Small intestine (tissue), 16 donors: ENCODE data around the gene SAMD9L. TPM values are rescaled to one million over a fixed set of nuclear protein-coding genes. Genes with fewer than 3 reads are reported as not detected.

Experiments
- DNase-seq, 2 donors: peaks; one replicate each; pipeline versions ENCODE4 v3.0.0 to v3.0.0-alpha.2; 2013
- FAIRE-seq: peaks from 2 replicates; lab custom pipeline; 2012; peaks lifted over from hg19 to GRCh38; lab: Jason Lieb, UNC
- H3K27ac ChIP-seq, 3 donors: one replicate each; pipeline ENCODE4 v1.5.1; 2013; ENCODE audit warnings: low read length in 2 of 3, mild to moderate bottlenecking in 2 of 3, control low read depth in 1 of 3, inconsistent platforms in 1 of 3, low read depth in 1 of 3, moderate library complexity in 1 of 3
- H3K27me3 ChIP-seq, 3 donors: one replicate each; pipeline ENCODE4 v1.6.1; 2013; ENCODE audit warnings: low read length in 3 of 3, inconsistent platforms in 1 of 3; ENCODE audit not compliant: control insufficient read depth in 3 of 3, insufficient read depth in 3 of 3
- H3K36me3 ChIP-seq, 3 donors: one replicate each; pipeline ENCODE4 v1.6.1; 2013; ENCODE audit warnings: low read length in 3 of 3, inconsistent platforms in 1 of 3, low read depth in 1 of 3, mild to moderate bottlenecking in 1 of 3, moderate library complexity in 1 of 3; ENCODE audit not compliant: control insufficient read depth in 3 of 3, insufficient read depth in 2 of 3
- H3K4me1 ChIP-seq, 3 donors: one replicate each; pipeline ENCODE4 v1.6.1; 2013; ENCODE audit warnings: low read length in 2 of 3, inconsistent platforms in 1 of 3, low read depth in 1 of 3, mild to moderate bottlenecking in 1 of 3, moderate library complexity in 1 of 3; ENCODE audit not compliant: control insufficient read depth in 3 of 3, insufficient read depth in 2 of 3
- H3K4me3 ChIP-seq, 3 donors: one replicate each; pipeline ENCODE4 v1.5.1; 2013; ENCODE audit warnings: low read length in 3 of 3, control low read depth in 1 of 3, inconsistent platforms in 1 of 3, low read depth in 1 of 3, mild to moderate bottlenecking in 1 of 3, moderate library complexity in 1 of 3
- H3K9me3 ChIP-seq, 2 donors: one replicate each; pipeline ENCODE4 v1.6.1; 2013; ENCODE audit warnings: low read depth in 1 of 2, low read length in 1 of 2; ENCODE audit not compliant: control insufficient read depth in 2 of 2, insufficient read depth in 1 of 2
- WGBS, 3 donors: extraction: QIAGEN DNeasy Blood & Tissue Kit; methylation state at CpG; one replicate each; pipeline ENCODE4 v1.1.7; 2013; 5-methylcytosine and 5-hydroxymethylcytosine counted together
- long read RNA-seq, 10 donors: transcript quantifications; one replicate each; lab custom pipeline, GENCODE V29; 2026
- polyA plus RNA-seq, 4 donors: library from polyadenylated mRNA; stranded (reverse) in 3 of 4; unstranded in 1 of 4; fragments of 200-250 nt in 3 of 4; fragments of 120-200 nt in 1 of 4; gene quantifications; one replicate each; pipeline versions ENCODE4 v1.2.1 to v1.2.3, GENCODE V29; 2013
- donor health status: healthy with polysubstance abuse.
- donor health status: control.
- donor health status: control.
- donor health status: Bipolar disorder and iron deficiency.
- donor health status: healthy.

Gene SAMD9L
- 1 to 10 TPM; 4.1 to 5.8 (median 5.3) TPM for polyA plus RNA-seq
- long read RNA-seq, donor 1, full-length matches to known transcripts: 1 of 9 reads
- long read RNA-seq, donor 1, partial matches to known transcripts: 8 of 9 reads
- long read RNA-seq, donor 1, other reads (novel, unspliced or antisense): 0 of 9 reads
- long read RNA-seq, donor 2: 0 reads
- long read RNA-seq, donor 3: 0 reads
- long read RNA-seq, donor 4: 0 reads
- long read RNA-seq, donor 5: 0 reads
- long read RNA-seq, donor 6, full-length matches to known transcripts: 1 of 1 reads
- long read RNA-seq, donor 6, partial matches to known transcripts: 0 of 1 reads
- long read RNA-seq, donor 6, other reads (novel, unspliced or antisense): 0 of 1 reads
- long read RNA-seq, donor 7, partial matches to known transcripts: 0 of 1 reads
- long read RNA-seq, donor 7, other reads (novel, unspliced or antisense): 0 of 1 reads
- long read RNA-seq, donor 8: 0 reads
- long read RNA-seq, donor 9: 0 reads
- long read RNA-seq, donor 10, full-length matches to known transcripts: 1 of 1 reads
- long read RNA-seq, donor 10, partial matches to known transcripts: 0 of 1 reads
- long read RNA-seq, donor 10, other reads (novel, unspliced or antisense): 0 of 1 reads

GRCh38 chr7:93148144-93148543 lies at the start of gene SAMD9L:
Gene SAMD9L, minus strand, starts transcription at chr7:93148385. Its CDS starts 12,414 bp downstream, at chr7:93135971.
- peak within 1 kb of the TSS; percentile 8 to 56 (median 22) for H3K4me3 ChIP-seq
- no peaks in the 10 kb centered on the region for H3K9me3 ChIP-seq
- DNase-seq: peak; percentile 38 to 75
- H3K27ac ChIP-seq: peak within 1 kb of the TSS in 2 of 3 donors; percentile 48 to 68
- H3K4me1 ChIP-seq: peaks cover 0 to 5% (median 3%) of the 10 kb centered on the region in 3 donors
- WGBS, 3 donors: 3 to 10% (median 6%) methylated on average over 2 of the region's 2 CpGs
- no peaks in the 10 kb centered on the region for H3K27me3 ChIP-seq
- peaks cover 2 to 3% (median 3%) of the 10 kb centered on the region in 3 donors for H3K36me3 ChIP-seq
- FAIRE-seq: no peak

GRCh38 chr7:93196336-93196735 lies 48.2 kb upstream of the SAMD9L start:
- 66 to 79% (median 74%) methylated on average over 2 of the region's 2 CpGs for WGBS, 3 donors
- Histone ChIP-seq H3K36me3 (no peaks in the 10 kb centered on the region), H3K27ac (no peak overlapping the region), H3K4me1 (no peaks in the 10 kb centered on the region), H3K4me3 (no peak overlapping the region), H3K9me3 (no peaks in the 10 kb centered on the region), H3K27me3 (no peaks in the 10 kb centered on the region)
- FAIRE-seq: no peak
- no peak for DNase-seq

GRCh38 chr7:93194386-93194785 lies 46.2 kb upstream of the SAMD9L start:
- Histone ChIP-seq H3K27me3 (no peaks in the 10 kb centered on the region), H3K27ac (no peak overlapping the region), H3K9me3 (no peaks in the 10 kb centered on the region), H3K4me1 (no peaks in the 10 kb centered on the region), H3K4me3 (no peak overlapping the region), H3K36me3 (no peaks in the 10 kb centered on the region)
- FAIRE-seq (no peak), DNase-seq (no peak)
- WGBS, 3 donors: 42 to 51% (median 43%) methylated on average over 3 of the region's 3 CpGs

GRCh38 chr7:93188870-93189634 lies 40.9 kb upstream of the SAMD9L start:
- WGBS, 3 donors: 46 to 56% (median 49%) methylated on average over 6 of the region's 6 CpGs
- DNase-seq (no peak), FAIRE-seq (no peak)
- no peaks in the 10 kb centered on the region for H3K9me3 ChIP-seq
- no peaks in the 10 kb centered on the region for H3K4me1 ChIP-seq
- no peak overlapping the region for H3K4me3 ChIP-seq
- H3K27me3 ChIP-seq: no peaks in the 10 kb centered on the region
- H3K27ac ChIP-seq: no peak overlapping the region
- no peaks in the 10 kb centered on the region for H3K36me3 ChIP-seq

- Histone ChIP-seq H3K36me3 (no peaks in the 10 kb centered on the region), H3K27me3 (no peaks in the 10 kb centered on the region), H3K4me3 (no peak overlapping the region), H3K9me3 (no peaks in the 10 kb centered on the region), H3K4me1 (no peaks in the 10 kb centered on the region), H3K27ac (no peak overlapping the region)
- WGBS, 3 donors: 20 to 48% (median 21%) methylated on average over 1 of the region's 1 CpG
- no peak for DNase-seq
- FAIRE-seq: no peak
Measured at GRCh38 chr7:93185303-93186027, 37.3 kb upstream of the SAMD9L start.

- DNase-seq: no peak
- Histone ChIP-seq H3K4me1 (no peaks in the 10 kb centered on the region), H3K27me3 (no peaks in the 10 kb centered on the region), H3K4me3 (no peak overlapping the region), H3K36me3 (no peaks in the 10 kb centered on the region), H3K27ac (no peak overlapping the region), H3K9me3 (no peaks in the 10 kb centered on the region)
- no peak for FAIRE-seq
Measured at GRCh38 chr7:93179173-93179572, 31.0 kb upstream of the SAMD9L start.

- WGBS, 3 donors: 18 to 24% (median 21%) methylated on average over 3 of the region's 3 CpGs
- H3K4me1 ChIP-seq: no peaks in the 10 kb centered on the region
- no peaks in the 10 kb centered on the region for H3K36me3 ChIP-seq
- no peak overlapping the region for H3K27ac ChIP-seq
- peak in 1 of 2 donors; percentile 13 for DNase-seq
- H3K4me3 ChIP-seq: no peak overlapping the region
- no peaks in the 10 kb centered on the region for H3K9me3 ChIP-seq
- no peaks in the 10 kb centered on the region for H3K27me3 ChIP-seq
- no peak for FAIRE-seq
Measured at GRCh38 chr7:93178213-93178612, 30.0 kb upstream of the SAMD9L start.
